ENCODE results near the gene CPA4. TPM values are rescaled to one million over a fixed set of nuclear protein-coding genes. Genes with fewer than 3 reads are reported as not detected.

The CPA4 gene
- total RNA-seq: 0.41 TPM

GRCh38 chr7:130292682-130293257, at the start of gene CPA4:
Gene CPA4, plus strand, starts transcription at chr7:130293161. Its CDS starts 20 bp downstream, at chr7:130293181.

GRCh38 chr7:130266258-130266960, 26.6 kb upstream of the CPA4 start, which contains the start of gene CPA2:
Gene CPA2, plus strand, starts transcription at chr7:130266863. Its CDS starts 19 bp downstream, at chr7:130266882.

GRCh38 chr7:130344271-130344866, 51.4 kb downstream of the CPA4 start, which contains the start of gene CPA5:
Gene CPA5, plus strand, starts transcription at chr7:130344816. Its CDS starts 1,670 bp downstream, at chr7:130346486.

Other genes with a start within 250 kb of the CPA4 start
- 31.4 TPM for gene ZC3HC1, start 241.8 kb upstream of the CPA4 start, total RNA-seq
- gene KLHDC10, start 222.6 kb upstream of the CPA4 start, total RNA-seq: 44.6 TPM
- gene TMEM209, start 87.8 kb upstream of the CPA4 start, total RNA-seq: 19.1 TPM
- not detected for gene SSMEM1, start 85.3 kb upstream of the CPA4 start, total RNA-seq
- gene CPA2, start 26.3 kb upstream of the CPA4 start, total RNA-seq: 0.18 TPM
- not detected for gene CPA5, start 51.7 kb downstream of the CPA4 start, total RNA-seq
- gene CPA1, start 87.3 kb downstream of the CPA4 start, total RNA-seq: 1.9 TPM
- 14.7 TPM for gene CEP41, start 147.9 kb downstream of the CPA4 start, total RNA-seq
- gene MEST, start 198.9 kb downstream of the CPA4 start, total RNA-seq: 468 TPM

Data from metanephros (tissue), 1 donor.